CMK (cell line): ENCODE results near the gene CRYBG3.
"Not testable (repeated sequence)": the region's sequence is repeated elsewhere in the genome, so short reads cannot be mapped to it uniquely, and the experiment has no call there.

Experiments used
- DNase-seq: peaks from one replicate; pipeline ENCODE4 v3.0.0-alpha.2; 2010; ENCODE audit warnings: low read depth

Gene CRYBG3

DNA sequence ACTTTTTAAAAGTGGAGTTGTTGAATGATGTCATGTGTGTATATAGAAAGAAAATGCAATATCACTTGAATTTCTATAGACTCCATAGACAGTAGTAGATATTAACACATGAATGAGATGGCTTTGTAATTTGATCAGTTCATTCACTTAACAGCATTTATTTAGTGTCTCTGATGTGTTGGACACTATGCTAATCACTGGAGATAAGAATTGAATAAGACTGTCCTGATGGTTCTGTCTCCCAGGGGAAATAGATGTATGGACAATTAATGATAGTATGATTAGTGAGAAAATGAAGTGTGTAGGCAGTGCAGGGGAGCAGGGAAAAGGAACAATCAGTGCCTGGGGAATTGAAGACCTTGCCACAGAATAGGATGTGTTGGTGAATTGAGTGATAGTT, 77.5 kb downstream of the CRYBG3 start:
- DNase-seq = no peak

DNA sequence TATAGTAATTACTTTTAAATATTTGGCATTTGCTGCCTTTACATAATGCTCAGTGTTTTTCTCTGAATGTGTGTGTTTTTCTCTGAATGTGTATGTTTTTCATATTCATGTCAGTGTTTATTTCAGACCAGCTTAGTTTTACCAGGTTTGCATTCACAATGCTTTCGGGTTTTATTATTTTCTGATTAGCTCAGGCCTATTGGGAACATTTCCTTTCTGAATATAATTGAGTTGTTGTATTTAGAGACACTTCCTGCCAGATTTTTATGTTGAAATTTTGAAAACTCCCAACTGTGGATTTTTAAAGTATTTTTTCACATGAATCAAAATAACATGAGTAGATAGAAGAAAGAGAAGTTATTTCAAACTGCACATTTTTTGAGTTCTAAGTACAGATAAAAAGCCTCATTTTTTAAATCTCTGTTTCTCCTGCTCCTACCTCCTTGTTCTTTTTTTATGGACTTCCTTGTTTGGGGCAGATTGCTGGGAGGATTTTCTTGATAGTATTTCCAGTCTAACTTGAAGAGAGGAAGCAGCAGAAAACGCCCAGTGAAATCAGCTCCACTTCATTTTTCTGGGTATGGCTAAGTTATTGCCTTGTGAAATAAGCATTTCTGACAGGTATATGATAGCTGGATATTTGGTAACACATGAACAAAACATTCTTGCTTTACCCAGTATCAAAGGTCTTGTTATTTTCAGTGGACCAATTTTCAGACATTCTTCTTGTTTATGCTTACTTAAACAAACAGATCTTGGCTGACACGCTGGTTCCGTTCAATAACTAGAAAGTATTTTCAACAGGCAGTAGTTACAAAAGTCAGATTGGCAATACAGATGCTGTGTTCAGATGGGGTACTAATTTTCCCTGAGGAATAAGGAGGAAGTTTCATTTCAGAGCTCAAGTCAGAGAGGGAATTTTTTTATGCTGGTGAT, 79.8 kb downstream of the CRYBG3 start:
- no peak for DNase-seq

DNA sequence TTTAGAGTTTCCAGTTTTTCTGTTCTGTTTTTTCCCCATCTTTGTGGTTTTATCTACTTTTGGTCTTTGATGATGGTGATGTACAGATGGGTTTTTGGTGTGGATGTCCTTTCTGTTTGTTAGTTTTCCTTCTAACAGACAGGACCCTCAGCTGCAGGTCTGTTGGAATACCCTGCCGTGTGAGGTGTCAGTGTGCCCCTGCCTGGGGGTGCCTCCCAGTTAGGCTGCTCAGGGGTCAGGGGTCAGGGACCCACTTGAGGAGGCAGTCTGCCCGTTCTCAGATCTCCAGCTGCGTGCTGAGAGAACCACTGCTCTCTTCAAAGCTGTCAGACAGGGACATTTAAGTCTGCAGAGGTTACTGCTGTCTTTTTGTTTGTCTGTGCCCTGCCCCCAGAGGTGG, 88.0 kb downstream of the CRYBG3 start:
- DNase-seq = not testable (repeated sequence)

DNA sequence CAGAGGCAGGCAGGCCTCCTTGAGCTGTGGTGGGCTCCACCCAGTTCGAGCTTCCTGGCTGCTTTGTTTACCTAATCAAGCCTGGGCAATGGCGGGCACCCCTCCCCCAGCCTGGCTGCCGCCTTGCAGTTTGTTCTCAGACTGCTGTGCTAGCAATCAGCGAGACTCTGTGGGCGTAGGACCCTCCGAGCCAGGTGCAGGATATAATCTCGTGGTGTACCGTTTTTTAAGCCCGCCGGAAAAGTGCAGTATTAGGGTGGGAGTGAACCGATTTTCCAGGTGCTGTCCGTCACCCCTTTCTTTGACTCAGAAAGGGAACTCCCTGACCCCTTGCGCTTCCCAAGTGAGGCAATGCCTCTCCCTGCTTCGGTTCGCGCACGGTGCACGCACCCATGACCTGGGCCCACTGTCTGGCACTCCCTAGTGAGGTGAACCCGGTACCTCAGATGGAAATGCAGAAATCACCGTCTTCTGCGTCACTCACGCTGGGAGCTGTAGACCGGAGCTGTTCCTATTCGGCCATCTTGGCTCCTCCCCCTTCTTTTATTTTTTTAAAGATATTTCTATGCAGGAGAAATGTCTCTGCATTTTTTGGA, 88.5 kb downstream of the CRYBG3 start:
- DNase-seq = not testable (repeated sequence)

DNA sequence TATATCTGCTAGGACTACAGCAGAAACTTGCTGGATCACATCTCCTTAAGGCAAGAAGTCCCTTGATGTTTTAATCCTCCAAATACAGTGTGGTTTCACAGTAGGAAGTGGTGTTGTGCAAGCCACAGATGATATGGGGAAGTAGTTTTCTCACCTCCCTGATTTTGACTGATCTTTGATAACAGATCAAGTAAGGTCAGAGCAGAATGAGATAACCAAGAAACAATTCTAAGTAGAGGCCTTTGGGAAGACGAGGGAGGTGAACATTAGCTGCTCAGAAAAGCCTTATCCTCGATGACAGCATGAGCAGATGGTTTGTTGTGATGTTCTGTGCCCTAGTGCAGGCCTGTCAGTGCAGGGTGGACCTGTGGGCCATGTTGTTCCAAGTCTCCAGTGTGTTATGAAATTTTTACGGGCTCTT, 89.1 kb downstream of the CRYBG3 start:
- peak; percentile 80 for DNase-seq

DNA sequence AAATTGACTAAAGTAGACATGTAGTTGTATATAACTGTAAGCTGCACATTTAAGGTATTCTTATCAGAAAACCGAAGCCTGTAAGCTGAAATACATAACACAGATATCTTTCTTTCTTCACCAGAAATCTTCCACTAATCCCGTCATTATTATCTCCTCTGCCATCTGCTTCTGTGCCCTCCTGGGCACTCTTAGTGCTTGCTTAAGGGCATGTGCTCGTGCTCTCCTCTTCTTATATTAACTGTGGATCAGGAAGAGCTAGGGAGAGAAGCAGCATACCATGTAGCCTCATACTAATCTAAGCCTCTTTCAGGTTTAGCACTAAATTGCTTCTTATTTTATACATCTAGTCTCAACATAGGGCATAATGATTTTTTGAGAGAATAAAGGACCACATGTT, 89.6 kb downstream of the CRYBG3 start:
- peak; percentile 30 for DNase-seq

DNA sequence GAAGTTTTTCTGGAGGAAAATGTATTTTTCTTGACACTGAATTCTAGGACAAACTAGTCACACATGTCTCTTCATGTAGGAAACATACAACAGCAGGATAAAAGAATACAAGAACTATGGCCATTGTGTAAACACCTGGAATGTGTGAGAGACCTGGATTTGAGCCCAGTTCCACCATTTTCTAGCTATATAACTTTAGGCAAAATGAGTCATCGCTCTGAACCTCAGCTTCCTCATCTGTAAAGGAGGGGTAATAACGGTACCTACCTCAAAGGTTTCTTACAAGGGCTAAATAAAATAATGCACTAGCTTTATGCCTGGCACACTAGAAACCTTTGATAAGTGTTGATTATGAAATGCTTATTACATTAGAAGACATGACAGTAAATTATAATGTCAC, 92.6 kb downstream of the CRYBG3 start:
- no peak for DNase-seq

DNA sequence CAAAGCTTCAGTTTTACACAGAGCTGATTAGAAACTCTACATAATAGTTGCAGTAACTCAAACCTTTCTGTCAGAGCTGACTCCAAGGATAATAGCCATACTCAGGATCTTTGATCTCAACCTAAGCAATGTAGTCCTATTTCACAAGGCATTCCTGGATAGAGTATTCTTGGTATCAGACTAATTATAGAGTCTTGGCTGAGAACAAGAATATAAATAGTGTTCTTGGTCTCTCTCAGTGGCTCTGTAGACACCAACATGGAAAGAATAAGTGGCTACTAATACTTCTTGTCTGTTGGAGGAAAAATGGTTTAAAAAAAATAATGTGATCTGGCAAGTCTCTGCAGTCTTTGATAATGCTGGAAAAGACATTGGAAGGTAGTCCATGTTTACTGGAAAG, 94.8 kb downstream of the CRYBG3 start:
- no peak for DNase-seq

DNA sequence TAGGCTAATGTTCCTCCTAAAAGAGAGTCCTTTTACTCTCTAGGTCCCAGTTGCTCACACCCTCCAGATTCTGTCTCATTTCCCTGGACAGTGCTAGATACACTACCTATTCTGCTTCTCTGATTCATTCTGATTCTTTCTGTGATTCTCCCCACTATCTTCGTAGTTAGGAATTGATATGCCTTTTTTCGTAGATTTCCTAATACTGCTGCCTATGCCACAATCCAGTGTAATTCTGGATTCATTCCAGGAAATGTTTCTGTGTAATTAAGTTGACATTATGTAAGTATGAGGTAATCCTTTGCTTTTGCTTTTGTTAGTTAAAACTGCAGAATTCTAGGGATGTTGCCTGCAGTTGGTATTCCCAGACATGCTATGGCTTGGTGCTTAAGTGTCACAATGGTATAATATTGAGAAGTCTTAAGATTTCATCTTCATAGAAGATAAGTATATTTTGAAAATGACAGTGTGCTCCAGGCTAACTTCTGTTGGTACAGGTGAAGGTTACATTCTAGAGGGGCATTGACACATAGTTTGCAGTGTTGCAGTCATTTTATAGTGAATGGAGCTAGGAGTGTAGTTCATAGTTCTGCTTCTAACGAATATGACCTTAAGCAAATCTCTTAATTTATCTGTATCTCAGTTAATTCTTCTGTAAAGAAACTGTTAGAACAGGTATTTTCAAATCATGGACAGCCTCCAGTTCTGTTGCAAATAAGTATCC, 96.2 kb downstream of the CRYBG3 start:
- DNase-seq = no peak

DNA sequence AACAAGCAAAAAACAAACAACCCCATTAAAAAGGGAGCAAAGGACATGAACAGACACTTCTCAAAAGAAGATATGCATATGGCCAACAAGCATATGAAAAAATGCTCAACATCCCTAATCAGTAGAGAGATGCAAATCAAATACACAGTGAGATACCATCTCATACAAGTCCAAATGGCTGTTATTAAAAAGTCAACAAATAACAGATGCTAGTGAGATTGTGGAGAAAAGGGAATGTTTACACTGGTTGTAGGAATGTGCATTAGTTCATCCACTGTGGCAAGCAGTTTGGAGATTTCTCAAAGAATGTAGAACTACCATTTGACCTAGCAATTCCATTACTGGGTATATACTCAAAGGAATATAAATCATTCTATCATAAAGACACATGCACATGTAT, 105.9 kb downstream of the CRYBG3 start:
- no peak for DNase-seq

DNA sequence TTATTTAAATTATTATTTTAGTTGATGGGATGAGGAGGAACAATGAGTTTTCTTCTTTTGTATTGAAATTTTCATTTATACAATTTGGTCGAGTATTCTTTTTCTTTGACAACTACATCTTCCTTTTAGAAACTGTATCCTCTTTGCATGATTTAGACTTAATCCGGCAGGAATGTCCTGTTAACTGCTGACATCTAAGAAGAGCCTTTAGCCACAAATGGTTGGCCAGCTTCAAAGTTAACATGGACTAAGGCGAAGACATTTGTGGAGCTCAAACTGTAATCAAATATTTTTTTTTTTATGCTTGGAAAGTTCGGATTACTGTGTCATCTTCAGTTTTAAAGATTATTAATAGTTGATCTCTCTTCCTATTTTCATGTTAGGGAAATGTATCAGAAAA, 107.2 kb downstream of the CRYBG3 start:
- DNase-seq = no peak

DNA sequence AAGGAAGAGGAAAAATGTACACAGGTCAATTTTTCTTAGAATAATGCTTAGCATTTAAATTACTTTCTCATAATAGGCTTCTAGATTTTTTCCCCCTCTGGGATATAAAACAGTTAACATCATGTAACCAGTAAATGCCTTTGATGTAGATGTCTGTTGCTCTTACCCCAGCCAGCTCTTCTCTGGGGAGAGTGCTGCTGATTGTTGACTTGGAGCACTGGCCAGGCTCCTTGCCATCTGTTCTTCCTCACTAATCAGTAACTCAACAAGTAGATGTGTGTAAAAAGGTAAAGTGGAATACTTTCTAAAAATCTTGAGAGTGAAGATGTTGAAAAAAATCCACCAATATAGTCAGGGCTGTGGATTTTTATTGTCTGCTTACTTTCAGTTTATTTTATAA, 108.2 kb downstream of the CRYBG3 start:
- DNase-seq = no peak

DNA sequence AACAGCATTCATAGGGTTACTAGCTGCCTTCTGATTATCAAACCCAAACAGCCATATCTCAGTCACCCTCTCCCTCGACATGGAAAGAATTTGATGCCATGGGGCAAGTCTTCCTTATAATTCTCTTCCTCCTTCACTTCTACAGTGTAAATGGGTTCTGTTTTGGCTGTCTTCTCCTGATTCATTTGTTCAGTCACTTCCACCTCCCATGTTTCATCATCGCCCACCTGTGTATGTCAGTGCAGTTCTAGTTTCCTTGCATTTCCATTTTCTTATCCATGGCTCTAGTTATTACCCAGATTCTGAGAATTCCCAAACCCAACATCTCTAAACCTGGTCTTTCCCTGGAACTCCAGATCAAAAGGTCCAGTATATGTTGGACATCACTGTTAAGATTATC, 109.4 kb downstream of the CRYBG3 start:
- no peak for DNase-seq

DNA sequence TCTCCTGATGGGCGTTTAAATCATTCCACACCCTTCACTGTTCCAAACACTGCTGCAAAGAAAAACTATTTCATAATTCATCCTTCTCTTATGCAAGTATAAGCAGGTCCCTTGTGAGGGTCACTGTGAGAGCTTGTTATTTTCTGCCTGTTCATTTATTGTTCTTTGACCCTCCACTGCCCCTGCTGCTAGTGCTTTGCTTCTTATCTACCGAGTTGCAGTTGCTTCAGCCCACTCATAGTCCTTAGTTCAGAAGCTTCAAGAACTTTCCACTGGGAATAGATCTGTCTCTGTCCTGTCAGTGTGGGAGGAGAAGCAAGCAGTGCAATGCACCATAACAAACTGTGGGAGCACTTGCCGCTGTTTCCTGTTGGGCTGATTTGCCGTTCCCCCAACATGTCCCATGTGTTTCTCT, 110.6 kb downstream of the CRYBG3 start:
- DNase-seq = no peak

DNA sequence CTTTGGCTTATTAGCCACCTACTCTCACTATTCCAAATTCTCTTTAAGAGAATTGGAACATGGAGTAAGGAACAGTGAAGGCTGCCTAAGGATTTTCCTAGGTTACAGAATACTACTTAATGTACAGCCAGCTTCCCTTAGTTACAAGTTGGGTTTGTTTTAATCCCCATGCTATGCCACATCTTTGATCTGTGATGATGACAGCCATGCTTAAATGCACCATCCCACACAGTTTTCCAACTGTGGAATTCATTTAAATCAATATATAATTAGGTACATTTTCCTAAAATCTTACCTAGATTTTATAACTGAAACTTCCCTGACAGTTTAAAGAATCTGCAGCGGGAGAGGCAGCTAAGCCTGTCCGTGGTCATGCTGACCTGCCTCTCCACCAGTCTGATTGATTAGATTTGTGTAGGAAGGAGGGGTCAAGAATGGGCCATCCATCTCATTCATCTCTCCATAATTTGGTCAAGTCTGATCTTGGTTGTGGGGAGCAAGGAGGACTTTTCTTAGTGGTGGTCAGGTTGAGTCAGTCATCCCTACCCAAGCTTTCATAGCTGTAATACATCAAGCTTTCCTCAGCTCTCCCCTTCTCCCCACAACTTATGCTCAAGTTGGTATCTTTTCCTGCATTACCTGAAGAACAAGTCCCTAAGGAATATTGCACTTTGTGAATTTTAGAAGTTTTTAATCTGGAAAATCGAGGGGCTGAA, 113.3 kb downstream of the CRYBG3 start:
- no peak for DNase-seq

DNA sequence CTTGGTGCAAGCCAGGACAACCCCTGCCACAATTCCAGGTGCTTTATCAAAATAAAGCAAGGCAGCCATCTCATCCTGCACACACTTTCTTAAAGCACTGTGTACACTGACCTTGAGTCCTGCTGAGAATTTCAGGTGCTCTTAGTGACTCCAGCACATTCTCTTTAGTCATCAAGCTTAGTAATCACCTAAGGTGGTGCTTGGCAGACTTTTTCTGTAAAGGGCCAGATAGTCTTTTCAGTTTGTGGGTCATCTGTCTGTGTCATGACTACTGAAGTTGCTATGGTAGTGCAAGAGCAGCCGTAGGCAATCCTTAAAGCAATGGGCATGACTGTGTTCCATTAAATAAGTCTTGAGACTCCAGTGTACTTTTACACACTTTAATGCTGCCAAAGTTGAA, 114.0 kb downstream of the CRYBG3 start:
- no peak for DNase-seq

DNA sequence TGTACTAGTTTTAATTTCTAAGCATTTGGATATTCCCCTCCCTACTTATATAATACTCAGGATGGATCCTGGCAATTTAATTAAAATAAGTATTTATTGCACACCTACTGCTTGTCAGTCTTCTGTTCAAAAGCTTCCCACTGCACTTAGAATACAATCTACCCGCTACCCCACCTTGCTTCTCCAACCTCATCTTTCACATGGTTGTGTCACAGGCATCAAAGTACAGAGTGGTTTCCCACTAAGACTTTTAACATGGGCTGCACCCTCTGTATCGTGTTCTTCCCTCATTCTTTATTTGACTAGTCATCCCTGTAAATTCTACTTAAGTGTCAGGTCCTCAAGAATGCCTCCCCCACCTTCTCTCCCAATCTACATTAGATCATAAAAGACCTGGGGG, 115.4 kb downstream of the CRYBG3 start:
- DNase-seq = no peak

DNA sequence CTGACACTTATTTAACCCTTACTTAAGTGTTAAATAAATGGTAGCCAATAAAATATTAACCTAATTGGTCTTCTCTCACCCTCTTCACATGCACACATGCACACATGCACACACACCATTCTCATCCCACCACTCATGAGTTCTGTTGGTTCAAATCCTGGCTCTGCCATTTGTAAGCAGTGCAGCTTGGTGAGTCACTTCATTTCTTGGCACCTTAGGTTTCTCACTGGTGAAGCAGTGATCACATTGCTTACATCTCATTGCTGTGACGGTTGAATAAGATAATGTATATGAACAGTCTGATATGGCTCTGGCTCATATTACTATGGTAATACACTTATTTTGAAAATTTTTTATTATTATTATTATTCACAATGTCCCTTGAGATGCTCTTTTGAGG, 116.6 kb downstream of the CRYBG3 start:
- no peak for DNase-seq

DNA sequence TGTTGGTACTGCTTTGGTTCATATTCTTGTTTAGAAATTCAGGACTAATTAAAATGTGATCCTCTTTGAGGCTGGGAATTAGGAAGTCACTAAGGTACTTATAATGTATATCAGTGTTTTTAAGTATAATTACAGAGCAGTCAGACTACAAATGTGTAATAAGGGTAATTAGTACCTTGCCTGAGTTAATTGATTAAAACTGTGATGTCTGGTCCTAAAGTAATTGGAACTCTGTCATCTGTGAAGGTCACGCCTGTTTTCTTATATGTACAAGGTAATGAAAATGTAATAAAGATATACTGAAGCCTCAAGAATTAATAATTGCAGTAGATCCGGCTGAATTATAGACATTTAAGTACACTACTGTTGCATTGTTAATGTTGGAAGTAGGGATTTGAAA, 117.6 kb downstream of the CRYBG3 start:
- DNase-seq = no peak

DNA sequence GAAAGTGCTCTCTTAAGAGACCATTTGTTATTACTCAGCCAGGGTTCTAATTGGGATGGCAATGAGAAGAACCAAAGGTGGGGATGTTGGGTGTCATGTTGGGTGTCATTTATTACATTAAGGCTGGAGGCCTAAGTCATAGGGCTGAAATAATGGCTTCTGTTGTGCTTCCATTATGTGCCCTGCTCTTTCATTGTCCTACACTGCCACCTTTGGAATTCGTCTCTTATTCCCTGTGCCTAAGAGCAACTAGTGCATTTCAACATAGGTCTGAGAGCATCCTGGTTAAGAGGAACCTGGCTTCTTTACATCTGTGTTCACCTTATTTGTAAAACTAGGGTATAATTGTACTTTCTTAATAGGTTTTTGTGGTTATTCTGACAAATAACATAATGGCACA, 118.2 kb downstream of the CRYBG3 start:
- no peak for DNase-seq

DNA sequence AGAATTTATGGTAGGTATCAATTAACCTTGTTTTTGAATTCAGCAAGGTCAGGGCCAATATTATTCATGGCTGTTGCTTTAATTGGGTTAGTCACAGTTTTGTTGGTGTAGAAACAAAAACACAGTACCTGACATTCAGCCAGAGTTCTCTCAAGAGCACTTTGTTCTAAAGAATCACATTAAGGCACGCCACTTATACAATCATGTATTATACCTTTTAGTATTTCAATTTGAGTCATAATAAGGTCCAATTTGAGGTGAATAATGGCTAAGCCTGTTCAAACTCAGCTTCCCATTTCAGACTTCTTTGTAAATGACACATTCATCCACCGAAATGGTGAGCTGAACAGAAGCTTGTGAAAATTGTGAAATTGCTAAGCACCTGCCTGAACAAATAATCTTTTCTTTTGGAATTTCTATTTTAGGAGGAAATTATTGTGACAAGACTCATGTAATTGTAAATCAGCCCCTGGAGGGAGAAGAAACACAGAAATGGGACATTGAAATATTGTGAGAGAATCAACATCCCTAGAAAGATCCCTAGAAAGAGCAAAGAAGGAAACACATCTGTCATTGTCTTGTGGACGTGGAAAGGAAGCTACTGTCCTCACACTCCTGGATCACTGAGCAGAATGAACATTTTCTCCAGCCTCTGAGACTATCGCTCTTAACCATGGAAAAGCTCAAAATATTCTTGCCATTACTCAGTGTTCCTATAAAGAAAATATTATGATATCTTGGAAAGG, 121.2 kb downstream of the CRYBG3 start:
- no peak for DNase-seq
